OCI-LY7 (cell line): ENCODE results near the gene PLCL2. TPM values are rescaled to one million over a fixed set of nuclear protein-coding genes. Genes with fewer than 3 reads are reported as not detected.

Experiments
- BruUV-seq: library from RNA; stranded (reverse); fragments of 400-500 nt; replicated peaks from 2 replicates; lab custom pipeline; 2021; lab: Mats Ljungman, UMichigan
- CTCF ChIA-PET: fragments of 300-600 bp; sonication (Branson Sonifier 250); formaldehyde crosslinking; loops from one replicate; lab custom pipeline; 2022; ENCODE audit warnings: antibody characterized with exemption; ENCODE audit not compliant: unreplicated experiment; lab: Charles Lee
- POLR2A ChIA-PET: fragments of 300-600 bp; sonication (Branson Sonifier 250); formaldehyde crosslinking; loops from one replicate; lab custom pipeline; 2022; ENCODE audit warnings: antibody characterized with exemption; lab: Charles Lee
- DNase-seq: peaks from one replicate; pipeline ENCODE4 v3.0.0-alpha.2; 2015; ENCODE audit warnings: low spot score
- H2AFZ ChIP-seq: fragments of 200-600 bp; sonication (generic), shearing (Covaris generic); 2 replicates; pipeline ENCODE4 v1.6.1; 2014; ENCODE audit warnings: mild to moderate bottlenecking, antibody characterized with exemption, low read length, moderate library complexity
- H3K27ac ChIP-seq: fragments of 200-600 bp; sonication (generic); 2 replicates; pipeline ENCODE4 v1.5.1; 2014; ENCODE audit warnings: mixed run types, low read depth, mild to moderate bottlenecking, moderate library complexity, low read length, inconsistent platforms; ENCODE audit not compliant: poor library complexity, severe bottlenecking
- H3K36me3 ChIP-seq: fragments of 200-600 bp; sonication (generic); 2 replicates; pipeline ENCODE4 v1.6.1; 2014; ENCODE audit warnings: mild to moderate bottlenecking, antibody characterized with exemption, low read length, moderate library complexity, mixed read lengths; ENCODE audit not compliant: insufficient read depth
- H3K4me1 ChIP-seq: fragments of 200-600 bp; sonication (generic); 2 replicates; pipeline ENCODE4 v1.5.1; 2014; ENCODE audit warnings: mild to moderate bottlenecking, low read length; ENCODE audit not compliant: insufficient read depth, poor library complexity, severe bottlenecking
- H3K4me2 ChIP-seq: fragments of 200-600 bp; sonication (generic); 2 replicates; pipeline ENCODE4 v1.6.1; 2014; ENCODE audit warnings: mild to moderate bottlenecking, low read length
- H3K4me3 ChIP-seq: fragments of 200-600 bp; sonication (generic); 2 replicates; pipeline ENCODE4 v1.5.1; 2014; ENCODE audit warnings: mild to moderate bottlenecking, low read depth, low read length; ENCODE audit not compliant: poor library complexity, severe bottlenecking
- H3K79me2 ChIP-seq: fragments of 200-600 bp; sonication (generic); 2 replicates; pipeline ENCODE4 v1.6.1; 2016; ENCODE audit warnings: low read depth, mild to moderate bottlenecking, low read length, moderate library complexity, mixed read lengths; ENCODE audit not compliant: insufficient read depth
- H3K9me2 ChIP-seq: fragments of 200-600 bp; sonication (generic); 2 replicates; pipeline ENCODE4 v1.6.1; 2016; ENCODE audit warnings: mild to moderate bottlenecking, low read length, mixed read lengths; ENCODE audit not compliant: insufficient read depth
- H3K9me3 ChIP-seq: fragments of 200-600 bp; sonication (generic); 2 replicates; pipeline ENCODE4 v1.6.1; 2014; ENCODE audit warnings: mild to moderate bottlenecking, mixed run types, low read length, mixed read lengths
- H4K20me1 ChIP-seq: fragments of 200-600 bp; sonication (generic); 2 replicates; pipeline ENCODE4 v1.6.1; 2014; ENCODE audit warnings: mild to moderate bottlenecking, antibody characterized with exemption, low read length, moderate library complexity, mixed read lengths; ENCODE audit not compliant: insufficient read depth
- CTCF ChIP-seq: fragments of 200-600 bp; sonication (generic); conservative IDR thresholded peaks from 2 replicates; pipeline ENCODE4 v1.5.1; 2014; ENCODE audit warnings: mild to moderate bottlenecking, antibody characterized with exemption, low read length, moderate library complexity, mixed read lengths
- EZH2phosphoT487 ChIP-seq: fragments of 200-600 bp; sonication (generic); IDR thresholded peaks from 2 replicates; pipeline ENCODE4 v1.6.1; 2018; ENCODE audit warnings: low read depth, borderline replicate concordance, mild to moderate bottlenecking, mixed run types, antibody characterized with exemption, low read length, moderate library complexity, mixed read lengths
- intact Hi-C: fragments of 100-400 bp; cut with micrococcal nuclease; formaldehyde crosslinking; loops from one replicate; pipeline ENCODE4 v1.10.0; 2022; ENCODE audit not compliant: unreplicated experiment
- total RNA-seq, 2 experiments: library from RNA; depleted of rRNA in 1 of 2; stranded (reverse); fragments of >200 nt in 1 of 2; shearing (Covaris generic) in 1 of 2; gene quantifications; 2 replicates each; pipeline ENCODE4 v1.2.3, GENCODE V29; 2014 to 2022

Gene PLCL2
- total RNA-seq, 2 experiments from 2014 or later: 34.1 to 41.6 TPM

- Histone ChIP-seq H2AFZ (no peak overlapping the region), H3K4me2 (no peak overlapping the region), H3K4me1 (no peaks in the 10 kb centered on the region), H3K4me3 (no peak overlapping the region), H3K9me3 (no peaks in the 10 kb centered on the region), H3K79me2 (no peaks in the 10 kb centered on the region), H3K36me3 (no peaks in the 10 kb centered on the region), H4K20me1 (no peaks in the 10 kb centered on the region), H3K27ac (no peak overlapping the region), H3K9me2 (no peaks in the 10 kb centered on the region)
- BruUV-seq: no TSS peak
- ChIA-PET POLR2A (interaction anchor here (0.5 to 1.0 kb wide), 2 partner anchors 118 to 270 kb away, joined by 3 to 5 read pairs; no protein-coding TSS in a partner anchor), CTCF (no interaction called here)
- TF ChIP-seq CTCF: no peak
- no peak for TF ChIP-seq EZH2phosphoT487
- intact Hi-C loops: no loop called here
- DNase-seq: no peak
Measured at GRCh38 chr3:17110660-17111396, 226.1 kb downstream of the PLCL2 start.

- no peak for TF ChIP-seq EZH2phosphoT487
- TF ChIP-seq CTCF: no peak
- Histone ChIP-seq H3K4me1 (no peaks in the 10 kb centered on the region), H3K4me3 (no peak overlapping the region), H2AFZ (no peak overlapping the region), H3K9me3 (no peaks in the 10 kb centered on the region), H4K20me1 (no peaks in the 10 kb centered on the region), H3K4me2 (no peak overlapping the region), H3K9me2 (no peaks in the 10 kb centered on the region), H3K79me2 (no peaks in the 10 kb centered on the region), H3K27ac (no peak overlapping the region), H3K36me3 (no peaks in the 10 kb centered on the region)
- BruUV-seq: no TSS peak
- ChIA-PET POLR2A (interaction anchor here (0.5 to 1.0 kb wide), 2 partner anchors 117 to 271 kb away, joined by 3 to 5 read pairs; no protein-coding TSS in a partner anchor), CTCF (no interaction called here)
- DNase-seq: no peak
- intact Hi-C loops: no loop called here
Measured at GRCh38 chr3:17111586-17111985, 226.8 kb downstream of the PLCL2 start.

GRCh38 chr3:17115186-17115585 lies 230.4 kb downstream of the PLCL2 start:
- CTCF ChIA-PET: no interaction called here
- H3K4me1 ChIP-seq: no peaks in the 10 kb centered on the region
- H3K9me2 ChIP-seq: no peaks in the 10 kb centered on the region
- H4K20me1 ChIP-seq: no peaks in the 10 kb centered on the region
- no peak overlapping the region for H3K27ac ChIP-seq
- H3K4me3 ChIP-seq: no peak overlapping the region
- H3K9me3 ChIP-seq: no peaks in the 10 kb centered on the region
- POLR2A ChIA-PET: interaction anchor here (1.1 kb wide), 1 partner anchor 12 kb away, joined by 3 read pairs; no protein-coding TSS in a partner anchor
- no peaks in the 10 kb centered on the region for H3K79me2 ChIP-seq
- TF ChIP-seq EZH2phosphoT487: no peak
- no peak for TF ChIP-seq CTCF
- no TSS peak for BruUV-seq
- H3K36me3 ChIP-seq: no peaks in the 10 kb centered on the region
- DNase-seq: no peak
- intact Hi-C loops: no loop called here
- H3K4me2 ChIP-seq: no peak overlapping the region
- no peak overlapping the region for H2AFZ ChIP-seq
